ENCODE data around the gene MBD2.
"Not testable (repeated sequence)": the region's sequence is repeated elsewhere in the genome, so short reads cannot be mapped to it uniquely, and the experiment has no call there.

MBD2 gene

DNA sequence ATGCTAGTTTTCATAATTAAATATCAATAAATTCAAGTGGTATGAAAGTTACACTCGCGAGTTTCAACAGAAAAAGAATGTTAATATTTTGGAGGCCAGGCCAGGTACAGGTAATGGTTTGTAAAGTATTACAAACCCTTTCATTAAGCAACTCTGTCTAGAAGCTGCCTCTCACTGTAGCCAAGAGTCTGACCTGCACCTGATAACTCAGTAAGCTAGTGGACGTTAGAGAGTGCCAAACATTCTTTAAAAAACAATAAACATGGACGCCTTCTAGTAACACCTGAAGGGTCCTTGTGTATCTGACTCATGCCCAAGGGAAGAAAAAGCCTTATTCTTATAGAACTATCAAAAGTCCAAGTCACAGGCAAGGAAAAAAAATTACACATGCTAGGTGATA, 70.2 kb downstream of the MBD2 start:
- in situ Hi-C loops (cut with MboI; ENCODE audit: low sequenced_read_pairs) = no loop called here

DNA sequence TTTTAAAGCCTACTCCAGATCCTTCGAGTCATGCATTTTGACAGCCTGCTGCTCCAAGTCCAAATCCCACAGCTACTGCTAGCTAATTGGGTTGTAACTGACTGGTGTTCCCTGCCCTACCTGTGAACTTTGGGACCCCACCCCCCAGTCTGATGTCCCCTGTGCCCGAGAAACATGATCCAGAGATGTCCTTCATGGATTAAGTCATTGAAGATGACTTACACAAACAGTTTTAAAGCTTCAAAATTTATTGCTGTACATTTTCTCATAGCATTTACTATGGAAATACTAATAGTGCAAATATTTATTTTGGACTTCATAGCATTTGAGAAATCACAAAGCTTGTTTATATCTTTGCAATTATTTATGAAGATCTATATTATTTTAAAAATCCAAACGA, 73.1 kb downstream of the MBD2 start:
- in situ Hi-C loops (cut with MboI; ENCODE audit: low sequenced_read_pairs) = no loop called here

DNA sequence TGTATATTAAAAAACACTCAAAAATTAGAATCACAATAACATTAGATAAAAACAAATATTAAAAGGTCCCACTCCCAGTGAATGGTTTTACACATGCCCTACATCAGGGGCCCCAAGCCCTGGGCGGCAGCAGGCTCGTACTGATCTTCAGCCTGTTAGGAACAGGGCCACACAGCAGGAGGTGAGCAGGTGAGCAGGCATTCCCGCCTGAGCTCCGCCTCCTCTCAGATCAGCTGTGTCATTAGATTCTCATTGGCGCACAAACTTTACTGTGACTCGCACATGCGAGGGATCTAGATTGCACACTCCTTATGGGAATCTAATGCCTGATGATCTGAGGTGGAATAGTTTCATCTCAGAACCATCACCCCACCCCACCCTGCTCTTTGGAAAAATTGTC, 74.2 kb downstream of the MBD2 start:
- in situ Hi-C loops (cut with MboI; ENCODE audit: low sequenced_read_pairs) = no loop called here

DNA sequence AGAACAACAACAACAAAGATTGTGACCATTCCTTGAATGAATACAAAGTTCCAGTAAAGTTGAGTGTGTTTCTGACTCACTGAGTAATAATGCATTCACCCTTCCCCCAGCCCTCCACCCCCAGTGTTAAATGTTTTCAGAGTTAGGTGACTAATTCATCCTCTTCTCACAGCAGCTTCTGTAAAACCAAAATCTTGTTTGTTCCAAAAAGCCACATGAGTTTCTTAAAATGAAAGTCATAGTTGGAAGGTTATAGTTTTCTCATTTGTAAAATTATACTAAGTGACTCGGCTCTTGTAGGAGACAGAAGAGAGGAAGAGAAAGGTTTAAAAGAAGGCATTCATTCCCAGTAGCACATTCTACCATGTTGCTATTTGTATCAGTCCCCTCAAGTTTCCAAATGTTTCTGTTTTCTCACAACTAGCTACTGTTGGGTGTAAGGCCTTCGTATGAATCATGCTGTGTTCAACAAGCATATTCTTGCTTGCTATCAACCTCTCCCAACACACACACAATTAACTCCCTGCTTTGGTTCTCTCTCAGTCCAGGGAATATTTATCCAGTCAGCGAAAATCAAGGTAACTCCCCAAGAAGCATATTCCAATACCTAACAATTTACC, 75.3 kb downstream of the MBD2 start:
- in situ Hi-C loops (cut with MboI; ENCODE audit: low sequenced_read_pairs) = no loop called here

DNA sequence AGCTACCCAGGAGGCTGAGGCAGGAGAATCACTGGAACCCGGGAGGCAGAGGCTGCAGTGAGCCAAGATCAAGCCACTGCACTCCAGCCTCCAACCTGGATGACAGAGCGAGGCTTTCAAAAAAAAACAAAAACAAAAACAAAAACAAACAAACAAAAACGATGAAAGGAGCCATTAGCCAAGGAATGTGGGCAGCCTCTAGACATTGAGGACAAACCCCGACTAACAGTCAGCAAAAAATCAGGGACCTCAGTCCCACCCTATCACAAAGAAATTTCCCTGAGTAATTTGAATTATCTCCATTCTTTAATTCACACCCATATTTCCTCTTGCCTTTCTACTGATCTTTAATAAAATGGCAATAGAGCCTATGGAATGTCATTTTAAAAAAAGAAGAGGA, 75.8 kb downstream of the MBD2 start:
- in situ Hi-C loops (cut with MboI; ENCODE audit: low sequenced_read_pairs) = no loop called here

DNA sequence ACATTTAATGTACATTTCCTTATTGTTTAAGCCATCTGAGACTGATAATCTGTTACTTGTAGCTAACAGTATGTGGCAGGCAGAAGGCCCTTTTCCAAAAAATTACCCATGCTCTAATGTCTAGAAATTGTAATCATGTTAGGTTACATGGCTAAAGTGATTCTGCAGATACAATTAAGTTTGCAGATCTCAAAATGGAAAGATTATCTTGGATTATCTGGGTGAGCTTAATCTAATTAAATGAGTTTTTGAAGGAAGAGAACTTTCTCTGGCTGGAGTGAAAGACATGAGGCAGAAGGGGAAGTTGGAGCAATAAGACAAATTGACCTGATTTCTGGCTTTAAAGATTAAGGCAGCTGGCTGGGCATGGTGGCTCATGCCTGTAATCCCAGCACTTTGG, 76.3 kb downstream of the MBD2 start:
- in situ Hi-C loops (cut with MboI; ENCODE audit: low sequenced_read_pairs) = no loop called here

DNA sequence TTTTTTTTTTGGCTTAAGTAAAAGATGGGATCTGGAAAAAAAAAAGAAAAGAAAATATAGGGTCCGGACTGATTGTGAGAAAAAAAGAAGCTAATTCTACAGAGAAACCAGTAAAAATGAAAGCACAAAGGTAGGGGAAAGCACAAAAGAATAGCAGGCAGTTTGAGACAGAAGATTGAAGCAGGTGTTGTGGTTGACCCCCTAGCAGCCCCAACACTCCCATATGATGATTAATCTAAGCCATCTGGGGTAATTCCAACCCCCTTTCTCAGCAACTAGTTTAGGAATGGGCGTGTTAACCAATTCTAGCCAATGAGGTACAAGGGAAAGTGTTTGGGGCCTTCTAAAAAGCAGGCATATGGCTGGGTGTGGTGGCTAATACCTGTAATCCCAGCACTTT, 77.0 kb downstream of the MBD2 start:
- in situ Hi-C loops (cut with MboI; ENCODE audit: low sequenced_read_pairs) = no loop called here

DNA sequence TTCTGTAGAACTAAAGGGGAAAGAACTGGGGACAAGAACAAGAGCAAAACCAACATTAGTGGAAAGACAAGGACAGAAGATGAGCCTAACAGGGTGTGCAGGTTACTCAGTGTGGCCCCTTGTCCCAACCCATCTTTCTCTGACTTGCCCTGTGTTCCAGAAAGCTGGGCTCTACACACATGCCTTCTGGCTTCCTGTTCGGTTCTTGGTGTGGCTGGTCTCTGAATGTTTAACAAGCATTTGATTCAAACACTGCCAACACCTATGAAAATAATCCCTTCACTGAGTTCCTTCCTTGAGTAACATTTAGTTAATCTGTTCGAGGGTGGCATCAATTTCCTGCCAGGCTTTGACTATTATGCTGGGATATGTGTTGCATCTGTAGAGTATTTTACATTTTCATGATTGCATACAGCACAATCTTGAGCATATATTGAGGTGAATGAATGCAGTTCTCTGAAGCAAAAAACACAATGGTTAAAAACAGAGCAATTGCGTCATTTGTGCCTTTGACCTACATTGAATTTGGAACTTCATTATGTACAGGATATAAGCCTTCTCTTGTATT, 83.3 kb downstream of the MBD2 start:
- in situ Hi-C loops (cut with MboI; ENCODE audit: low sequenced_read_pairs) = no loop called here

DNA sequence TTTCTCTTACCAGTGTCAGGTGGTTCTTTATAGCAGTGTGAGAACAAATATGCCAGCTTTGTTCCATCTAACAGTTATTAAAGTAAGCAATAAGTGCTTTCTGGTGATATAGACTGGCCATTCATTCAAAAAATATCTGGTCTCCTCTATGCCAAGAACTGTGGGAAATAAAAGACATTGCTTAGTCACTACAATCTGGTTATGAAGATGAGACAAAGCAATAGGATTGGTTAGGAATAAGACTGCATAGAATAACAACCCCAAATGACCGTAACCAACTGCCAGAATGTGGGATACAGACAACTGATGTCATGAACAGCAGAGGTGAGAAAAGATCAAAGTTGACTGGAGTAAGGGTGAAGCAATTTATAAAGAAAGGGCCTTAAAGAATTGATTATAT, 83.8 kb downstream of the MBD2 start:
- in situ Hi-C loops (cut with MboI; ENCODE audit: low sequenced_read_pairs) = no loop called here

DNA sequence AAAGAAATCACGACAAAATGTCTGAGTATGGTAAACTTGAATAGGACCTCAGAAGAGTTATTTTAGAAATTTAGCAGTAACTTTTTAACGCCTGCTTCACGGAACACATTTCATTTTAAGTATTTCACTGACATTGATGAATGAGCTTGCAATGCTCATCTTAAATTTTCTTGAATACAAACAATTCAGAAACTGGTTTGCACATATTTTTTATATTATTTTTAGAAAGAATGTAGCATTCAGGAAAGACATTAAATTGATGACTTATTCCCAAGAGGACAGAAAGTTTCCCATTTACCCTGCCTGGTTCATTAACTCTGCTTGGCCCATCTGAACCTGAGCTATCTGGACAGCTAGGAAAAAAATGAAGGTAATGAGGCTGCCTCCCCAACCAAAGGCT, 89.3 kb downstream of the MBD2 start:
- in situ Hi-C loops (cut with MboI; ENCODE audit: low sequenced_read_pairs) = no loop called here

DNA sequence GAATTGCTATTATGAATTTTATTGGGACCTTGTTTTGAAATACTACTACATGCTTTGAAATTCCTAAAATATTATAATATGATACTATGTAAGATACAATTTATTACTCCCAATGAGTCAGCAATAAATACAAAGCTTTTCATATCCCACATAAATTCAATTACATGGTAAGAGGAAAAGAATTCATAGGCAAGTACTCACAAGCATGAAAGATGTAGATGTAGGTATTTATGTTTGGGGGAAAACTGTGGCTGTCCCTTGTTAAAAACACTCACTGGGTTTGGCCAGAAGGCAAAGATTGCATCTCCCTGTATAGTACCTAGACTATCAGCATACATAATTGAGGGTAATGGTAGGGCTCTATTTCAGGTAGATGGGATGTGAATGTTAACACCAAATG, 90.4 kb downstream of the MBD2 start:
- in situ Hi-C loops (cut with MboI; ENCODE audit: low sequenced_read_pairs) = no loop called here

DNA sequence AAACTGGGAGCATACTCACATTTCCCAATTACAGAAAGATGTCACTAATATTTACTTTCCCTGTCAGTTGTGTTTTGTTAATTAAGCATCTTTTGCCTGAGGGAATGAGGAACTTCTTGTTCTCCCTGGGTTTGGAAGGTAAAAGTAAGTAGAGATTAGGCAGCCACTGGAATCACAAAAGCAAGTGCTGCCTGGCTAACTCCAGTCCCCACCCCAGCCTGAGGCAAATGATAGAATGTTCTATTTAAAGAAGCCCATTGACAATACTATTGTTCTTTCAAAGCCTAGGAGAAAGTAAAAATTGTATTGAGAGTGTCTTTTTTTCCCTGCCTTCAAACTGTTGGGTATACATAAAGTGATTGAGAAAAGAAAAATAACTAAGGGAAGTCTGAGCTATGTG, 93.8 kb downstream of the MBD2 start:
- in situ Hi-C loops (cut with MboI; ENCODE audit: low sequenced_read_pairs) = no loop called here

DNA sequence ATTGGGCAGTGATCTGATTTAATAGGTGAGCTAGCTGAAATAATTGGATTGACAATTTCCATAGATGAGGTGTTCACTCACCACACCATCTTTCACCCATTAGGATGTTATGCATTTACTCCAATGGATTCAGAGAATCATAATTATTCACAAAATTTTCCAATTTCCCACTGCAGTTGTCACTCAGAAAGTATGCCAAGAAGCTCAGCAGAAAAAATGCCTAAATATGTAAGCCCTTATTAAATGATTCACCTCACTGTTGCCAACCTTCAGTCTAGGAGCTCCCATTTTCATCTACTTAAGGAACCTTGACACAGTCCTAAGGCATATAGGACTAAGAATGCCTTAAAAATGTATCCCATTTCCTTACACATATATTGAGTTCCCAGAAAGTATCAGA, 94.3 kb downstream of the MBD2 start:
- in situ Hi-C loops (cut with MboI; ENCODE audit: low sequenced_read_pairs) = no loop called here

DNA sequence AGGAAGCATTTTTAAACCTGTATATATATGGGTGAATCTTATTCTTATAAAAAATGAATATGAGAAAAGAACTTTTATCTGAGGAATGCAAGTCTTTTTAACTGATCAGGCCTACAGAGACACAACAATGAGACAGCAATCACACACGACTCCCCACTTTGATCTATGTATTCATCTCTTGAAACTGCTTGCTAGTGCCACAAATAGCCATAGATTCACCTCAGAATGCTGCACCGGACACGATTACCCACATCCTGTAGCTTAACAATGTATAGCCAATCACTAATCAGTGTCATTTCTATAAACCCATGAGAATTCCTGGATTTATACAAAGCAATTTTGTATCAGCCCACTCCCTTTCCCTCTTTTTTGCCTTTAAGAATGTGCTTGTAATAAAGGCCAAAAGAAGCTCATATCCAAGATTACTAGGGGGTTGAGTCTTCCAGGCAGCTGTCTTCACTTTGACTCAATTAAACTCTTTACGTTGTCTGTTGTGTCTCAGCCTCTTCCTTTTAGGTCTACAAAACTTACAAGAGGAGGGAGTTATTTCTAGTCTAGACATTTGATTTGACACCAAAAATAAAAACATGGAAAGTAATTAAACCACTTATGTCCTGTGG, 94.9 kb downstream of the MBD2 start:
- in situ Hi-C loops (cut with MboI; ENCODE audit: low sequenced_read_pairs) = no loop called here

DNA sequence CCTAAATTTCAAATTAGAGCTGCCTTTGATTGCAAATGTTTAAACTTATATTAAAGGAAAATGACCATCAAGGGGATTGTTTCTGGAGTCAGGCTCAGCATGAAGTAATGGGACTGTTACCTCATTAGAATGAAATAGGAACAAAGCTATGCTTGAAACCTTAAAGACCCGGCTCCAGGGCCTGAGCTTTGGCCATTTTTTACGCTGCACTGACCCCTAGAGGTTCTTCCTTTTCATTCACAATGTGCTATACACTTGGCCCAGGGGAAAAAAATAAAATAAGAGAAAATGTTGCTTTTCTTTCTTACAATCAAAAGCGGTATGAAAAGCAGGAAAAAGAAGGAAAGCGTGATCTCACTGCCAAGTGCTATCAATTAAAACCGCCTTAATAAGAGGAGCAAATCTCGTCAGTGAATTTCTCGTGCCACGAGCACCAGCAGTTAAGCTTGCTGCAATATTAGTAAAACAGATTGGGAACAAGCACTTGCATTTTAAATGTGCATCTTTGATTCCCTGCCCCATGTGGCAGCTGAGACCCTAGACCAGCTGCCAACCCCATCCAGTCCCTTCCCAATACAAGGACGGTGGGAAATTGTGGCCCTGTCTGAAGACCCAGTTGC, 96.6 kb downstream of the MBD2 start:
- in situ Hi-C loops (cut with MboI; ENCODE audit: low sequenced_read_pairs) = no loop called here

DNA sequence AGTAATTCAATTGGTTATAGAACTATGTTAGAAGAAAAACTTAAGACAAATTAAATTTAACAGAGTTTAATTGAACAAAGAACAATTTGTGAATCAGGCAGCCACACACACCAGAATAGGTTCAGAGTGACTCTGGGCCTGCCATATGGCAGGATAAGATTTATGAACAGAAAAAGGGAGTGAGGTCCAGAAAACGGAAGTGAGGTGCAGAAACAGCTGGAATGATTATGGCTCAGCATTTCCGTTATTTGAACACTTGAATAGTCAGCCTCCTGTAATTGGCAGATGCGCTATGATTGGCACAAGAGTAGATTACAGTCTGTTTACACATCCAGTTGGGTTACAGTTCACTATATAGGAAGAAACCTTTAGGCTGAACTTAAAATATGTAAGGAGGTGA, 99.0 kb downstream of the MBD2 start:
- in situ Hi-C loops (cut with MboI; ENCODE audit: low sequenced_read_pairs) = no loop called here

DNA sequence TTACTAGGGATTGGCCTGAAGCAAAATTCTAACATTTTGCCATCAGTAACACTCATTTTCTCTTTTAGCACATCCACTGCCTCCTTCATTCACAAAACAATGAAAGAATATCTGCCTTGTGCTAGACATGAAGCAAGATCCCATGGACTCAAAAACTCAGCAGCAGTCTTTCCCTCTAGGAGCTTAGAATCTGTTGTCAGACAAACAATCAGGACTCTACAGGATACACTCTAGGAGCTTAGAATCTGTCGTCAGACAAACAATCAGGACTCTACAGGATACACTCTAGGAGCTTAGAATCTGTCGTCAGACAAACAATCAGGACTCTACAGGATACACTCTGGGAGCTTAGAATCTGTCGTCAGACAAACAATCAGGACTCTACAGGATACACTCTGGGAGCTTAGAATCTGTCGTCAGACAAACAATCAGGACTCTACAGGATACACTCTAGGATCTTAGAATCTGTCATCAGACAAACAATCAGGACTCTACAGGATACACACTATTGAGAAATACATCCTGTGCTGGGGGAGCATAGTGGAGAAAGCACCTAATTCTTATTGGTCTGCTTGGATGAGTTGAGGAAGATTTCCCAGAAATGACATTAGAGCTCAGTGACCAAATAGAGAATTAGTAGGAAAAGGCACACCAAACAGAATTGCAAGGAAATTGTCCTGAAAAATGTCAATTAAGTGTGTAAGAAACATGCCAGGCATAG, 100.6 kb downstream of the MBD2 start:
- in situ Hi-C loops (cut with MboI; ENCODE audit: low sequenced_read_pairs) = not testable (repeated sequence)

DNA sequence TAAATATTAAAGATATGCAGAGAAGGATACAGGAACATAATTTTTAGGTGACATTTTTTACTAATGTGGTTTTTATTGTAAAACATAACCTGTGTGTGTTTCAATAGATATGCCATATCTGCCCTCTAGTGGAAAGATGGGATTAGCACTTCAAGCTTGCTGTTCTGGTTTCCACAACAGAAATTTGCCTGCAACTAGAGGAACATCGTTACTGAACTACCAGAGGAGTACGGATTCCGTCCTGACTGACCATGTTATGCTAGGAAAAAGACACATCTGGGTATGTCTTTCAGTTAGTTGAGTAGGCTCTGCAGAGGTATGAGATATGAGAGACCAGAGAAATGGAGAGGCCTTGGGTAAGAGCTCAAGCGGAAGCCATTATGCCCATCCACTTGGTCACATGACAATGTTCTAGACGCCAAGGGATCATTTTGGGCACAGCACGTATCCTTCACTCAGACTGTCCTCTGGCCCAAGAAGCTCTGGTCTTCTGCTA, 104.9 kb downstream of the MBD2 start:
- in situ Hi-C loops (cut with MboI; ENCODE audit: low sequenced_read_pairs) = no loop called here

DNA sequence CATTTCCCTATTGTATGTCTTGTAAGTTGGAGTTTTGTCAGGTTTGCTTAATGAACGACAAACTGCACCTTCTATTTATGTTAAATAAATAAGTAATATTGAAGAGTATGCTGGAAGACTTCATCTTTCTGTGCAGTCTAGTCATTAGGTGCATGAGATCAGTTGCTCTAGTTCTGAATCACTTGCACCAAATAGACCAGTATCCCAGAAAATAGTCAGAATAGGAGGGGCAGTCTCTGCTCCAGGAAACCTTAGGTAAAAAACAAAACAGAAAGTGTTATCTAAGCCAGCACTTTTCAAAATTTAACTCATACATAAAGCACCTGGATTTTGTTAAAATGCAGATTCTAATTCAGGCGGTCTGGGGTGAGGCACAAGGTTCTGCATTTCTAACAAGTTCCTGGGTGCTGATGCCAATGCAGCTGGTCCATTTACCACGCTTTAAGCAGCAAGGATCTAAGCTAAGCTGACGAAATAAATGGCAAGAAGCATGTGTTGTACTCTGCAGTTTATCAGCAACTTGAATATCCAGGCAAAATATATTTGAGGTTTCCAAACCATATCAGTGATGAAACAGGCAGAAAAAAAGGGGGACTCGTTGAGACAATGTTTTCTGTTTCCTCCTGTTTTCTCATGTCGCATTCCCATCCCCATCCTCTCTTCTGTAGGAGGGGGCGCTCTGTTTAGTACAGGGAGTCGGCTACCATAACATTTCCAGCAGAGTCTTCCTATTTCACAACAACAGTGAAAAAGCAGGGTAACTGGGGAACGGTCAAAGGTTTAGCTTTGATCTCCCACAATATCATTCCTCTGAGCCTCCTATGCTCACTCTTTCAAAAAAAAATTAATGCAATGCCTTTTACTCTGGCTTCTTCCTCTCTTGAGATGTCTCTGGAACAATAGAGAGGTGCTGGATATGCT, 106.4 kb downstream of the MBD2 start:
- in situ Hi-C loops (cut with MboI; ENCODE audit: low sequenced_read_pairs) = no loop called here

DNA sequence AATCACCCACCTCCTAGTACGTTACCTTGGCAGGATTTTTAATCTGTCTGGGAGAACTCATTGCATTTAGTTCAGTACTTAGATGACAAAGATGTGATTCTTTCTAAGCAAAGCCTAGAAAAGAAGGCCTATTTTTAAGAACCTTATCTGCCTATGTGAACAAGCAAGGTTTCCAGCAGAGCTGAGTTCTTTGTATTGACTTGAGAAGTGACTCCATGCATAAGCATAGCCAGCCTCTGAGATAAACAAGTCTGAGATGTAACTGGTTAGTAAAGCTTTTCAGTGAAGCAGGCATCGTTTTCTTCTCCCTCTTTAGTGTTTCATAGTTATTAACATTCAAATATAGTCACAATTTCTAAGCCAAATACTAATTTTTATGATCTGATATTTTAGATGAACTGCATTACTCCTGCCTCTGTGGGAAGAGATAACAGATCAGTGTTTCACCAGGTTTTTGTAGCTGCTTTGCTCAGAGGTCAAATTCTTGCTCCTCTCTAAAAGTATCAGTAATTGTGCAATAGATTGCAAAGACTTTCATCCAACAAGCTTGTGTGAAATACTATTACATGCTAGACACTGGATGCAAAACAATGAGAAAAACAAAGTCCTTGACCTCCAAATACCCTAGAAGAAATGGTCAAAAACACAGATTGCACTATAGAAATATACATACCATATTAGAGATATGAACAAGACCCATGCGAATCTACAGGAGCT, 107.8 kb downstream of the MBD2 start:
- in situ Hi-C loops (cut with MboI; ENCODE audit: low sequenced_read_pairs) = no loop called here
